Right ventricle myocardium inferior (tissue), 1 donor: ENCODE measurements around the gene PRR30. TPM values are rescaled to one million over a fixed set of nuclear protein-coding genes. Genes with fewer than 3 reads are reported as not detected.
A peak's percentile ranks its signal among the peaks of the same experiment; 100 is the strongest.
"Not testable (repeated sequence)": the region's sequence is repeated elsewhere in the genome, so short reads cannot be mapped to it uniquely, and the experiment has no call there.

ENCODE experiments used
- ATAC-seq: fragments of 200-7000 bp; cut with Tn5 transposase; one replicate; pipeline ENCODE4 v1.9.1; 2020; ENCODE audit warnings: mild to moderate bottlenecking, moderate library complexity
- DNase-seq: peaks from one replicate; pipeline ENCODE4 v3.0.0; 2021; ENCODE audit errors: missing footprints
- intact Hi-C: fragments of 100-400 bp; cut with DNase I; formaldehyde crosslinking; loops from one replicate; pipeline ENCODE4 v1.11.0; 2022
- total RNA-seq: library from RNA; stranded (reverse); fragmentation: NEBNext Ultra II Directional; extraction: Animal tissue kit (Norgen Biotek cat#: 25700); gene quantifications from one replicate; pipeline ENCODE4 v1.2.1, GENCODE V29; 2021
- donor health status: DM: no; HTN: yes; CAD: no; lungs with severe emphysema.

PRR30 gene
- total RNA-seq, 1 donor from 2014 or later = not detected

DNA sequence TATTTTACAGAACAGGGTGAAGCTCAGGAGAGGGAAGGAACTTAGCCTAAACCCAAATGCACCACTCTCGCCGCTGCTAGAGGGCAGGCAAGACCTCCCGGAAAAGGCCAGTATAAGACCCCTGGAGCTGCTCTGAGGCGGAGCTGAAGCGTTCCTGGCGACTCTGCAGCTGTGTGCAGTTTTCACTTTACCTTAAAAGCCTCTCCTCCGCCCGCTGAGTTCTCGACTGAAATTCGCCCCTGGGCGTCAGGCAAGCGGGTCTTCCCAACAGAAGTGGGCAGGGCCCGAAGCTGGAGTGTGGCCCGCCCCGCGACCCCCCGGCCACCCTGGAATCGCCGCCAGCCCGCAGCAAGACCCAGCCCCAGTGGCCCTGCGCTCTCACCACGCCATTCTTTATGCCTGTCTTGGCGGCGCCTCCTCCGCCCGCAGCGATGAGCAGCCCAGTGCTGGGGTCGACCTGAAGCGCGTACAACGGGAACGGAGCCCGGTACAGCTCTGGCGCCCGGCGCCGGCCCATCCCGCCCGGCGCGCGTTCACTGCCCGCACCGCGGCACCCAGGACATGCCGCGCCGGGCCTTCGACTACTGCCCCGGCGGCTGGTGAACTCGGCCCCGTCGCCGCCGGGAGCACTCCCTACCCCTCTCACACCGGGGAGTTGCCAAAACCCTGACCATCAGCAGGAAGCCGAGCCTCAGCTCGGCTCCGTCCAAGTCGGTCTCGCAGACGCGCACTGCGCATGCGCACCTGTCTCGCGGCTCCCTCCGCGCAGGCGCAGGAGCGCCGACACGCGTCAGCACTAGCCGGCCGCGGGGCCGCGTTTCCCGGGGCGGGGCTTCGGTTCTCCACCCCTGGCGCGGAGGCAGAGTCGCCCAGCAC, 5.1 kb downstream of the PRR30 start, which contains the start of gene PREB:
Gene PREB, minus strand, starts transcription at position 732 of the 876 bp plus-strand sequence. Its CDS starts 215 bp downstream, at position 517.
- ATAC-seq (peak; percentile 96), DNase-seq (peak; percentile 99)
- intact Hi-C loops = no loop called here

DNA sequence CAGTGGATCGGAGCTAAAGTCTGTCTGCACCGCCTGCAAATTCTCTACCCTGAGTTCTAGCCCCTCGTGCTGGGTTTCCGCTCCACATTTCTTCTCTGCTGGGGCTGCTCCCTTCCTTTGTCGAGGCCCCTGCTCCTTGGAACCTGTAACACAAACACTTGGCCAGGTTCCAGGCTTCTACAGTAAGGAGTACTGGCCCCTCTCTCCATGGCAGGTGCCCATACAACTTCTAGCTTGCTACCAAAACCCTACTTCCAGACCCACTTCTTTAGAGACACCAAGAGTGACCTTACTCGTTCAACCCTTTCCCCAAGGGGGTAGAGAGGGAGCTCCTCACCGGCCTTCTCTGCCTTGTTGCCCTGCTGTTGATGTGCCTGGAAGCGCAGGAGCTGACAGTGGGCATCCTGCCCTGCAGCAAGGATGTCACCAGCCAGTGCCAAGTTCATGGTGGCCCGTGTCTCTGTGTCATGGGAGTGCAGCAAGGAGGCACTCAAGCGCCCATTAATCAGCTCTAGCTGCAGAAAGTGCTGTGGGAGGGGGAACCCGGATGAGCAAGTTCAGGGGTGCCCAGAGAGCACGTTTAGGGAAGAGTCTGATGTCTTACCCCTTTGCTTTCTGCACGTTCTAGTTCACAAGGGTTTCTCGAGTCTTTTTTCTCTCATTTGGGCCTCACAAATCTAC, 5.9 kb downstream of the PRR30 start:
- peak; percentile 70 for DNase-seq
- intact Hi-C loops = no loop called here
- ATAC-seq = no peak

DNA sequence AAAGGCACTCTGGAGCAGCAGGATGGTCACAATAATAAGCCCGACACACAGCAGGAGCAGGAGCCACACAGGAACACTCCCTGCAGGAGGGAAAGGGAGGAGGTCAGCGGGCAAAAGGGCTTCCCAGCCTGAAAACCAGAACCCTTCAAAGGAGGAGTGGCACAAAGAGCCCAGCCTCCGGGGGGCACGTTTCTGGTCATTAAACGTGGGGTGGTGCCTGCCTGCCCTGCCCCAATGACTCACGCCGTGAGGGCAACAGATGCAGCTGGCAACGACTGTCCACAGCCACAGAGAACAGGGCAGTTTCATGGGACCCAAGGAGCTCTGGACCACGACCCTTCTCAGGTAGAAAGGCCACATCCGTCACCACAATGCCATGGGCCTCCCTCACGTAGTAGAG, 7.8 kb downstream of the PRR30 start:
- DNase-seq (no peak), ATAC-seq (no peak)
- intact Hi-C loops = no loop called here

DNA sequence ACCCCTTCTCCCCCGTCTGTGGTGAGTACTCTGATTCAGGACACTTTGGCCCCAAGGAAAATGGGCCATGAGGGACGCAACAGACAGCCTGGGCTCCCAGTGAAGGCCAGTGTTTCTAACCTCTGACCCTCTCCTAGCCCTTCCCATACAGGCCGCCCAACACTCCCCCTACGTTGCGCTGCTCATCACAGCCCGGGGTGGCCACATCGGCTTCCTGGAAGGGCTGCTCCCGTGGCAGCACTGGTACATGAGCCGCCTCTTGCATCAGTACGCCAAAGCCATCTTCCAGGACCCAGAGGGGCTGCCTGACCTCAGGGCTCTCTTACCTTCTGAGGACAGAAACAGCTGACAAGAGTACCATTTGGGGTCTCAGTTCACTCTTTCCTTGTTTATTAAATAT, 8.8 kb downstream of the PRR30 start:
- DNase-seq (no peak), ATAC-seq (no peak)
- intact Hi-C loops = no loop called here

GRCh38 chr2:27128668-27129571, 10.3 kb downstream of the PRR30 start:
- ATAC-seq (no peak), DNase-seq (no peak)
- intact Hi-C loops = no loop called here

- DNase-seq = no peak
Observed at GRCh38 chr2:27127883-27128667, 11.1 kb downstream of the PRR30 start.

GRCh38 chr2:27126252-27126710, 12.9 kb downstream of the PRR30 start:
- intact Hi-C loops = no loop called here
- ATAC-seq (peak; percentile 23), DNase-seq (no peak)

More at GRCh38 chr2:27127883-27128667, 11.1 kb downstream of the PRR30 start:
- no peak for ATAC-seq
- intact Hi-C loops = no loop called here

DNA sequence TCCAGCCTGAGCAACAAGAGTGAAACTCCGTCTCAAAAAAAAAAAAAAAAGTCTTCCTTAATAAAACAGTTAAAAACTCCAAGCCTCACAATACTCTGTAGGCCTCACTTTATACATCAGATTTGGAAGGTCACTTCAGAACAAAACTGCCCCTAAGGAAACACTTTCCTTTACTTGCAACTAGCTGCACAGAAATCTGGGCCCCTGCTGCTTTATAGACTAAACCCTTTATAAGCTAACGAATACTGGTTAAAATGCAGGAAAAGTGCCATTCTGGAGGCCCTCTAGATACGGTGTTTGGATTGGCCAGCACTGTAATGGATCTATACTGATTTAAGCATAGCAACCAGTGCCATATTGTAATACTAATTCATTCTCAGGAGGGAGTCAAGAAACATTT, 14.1 kb downstream of the PRR30 start:
- intact Hi-C loops = no loop called here
- DNase-seq (no peak), ATAC-seq (no peak)

- intact Hi-C loops = no loop called here
- ATAC-seq (peak; percentile 88), DNase-seq (peak; percentile 90)
Observed at GRCh38 chr2:27123302-27124150, 15.7 kb downstream of the PRR30 start, which contains the start of gene ABHD1. ABHD1 (plus strand) TSS chr2:27123815; CDS start chr2:27123949, 134 bp downstream.

- intact Hi-C loops = no loop called here
- no peak for ATAC-seq
- DNase-seq = no peak
Observed at GRCh38 chr2:27122791-27123190, 16.4 kb downstream of the PRR30 start.

- DNase-seq = no peak
- intact Hi-C loops = no loop called here
- ATAC-seq = no peak
Observed at GRCh38 chr2:27121906-27122305, 17.3 kb downstream of the PRR30 start.

DNA sequence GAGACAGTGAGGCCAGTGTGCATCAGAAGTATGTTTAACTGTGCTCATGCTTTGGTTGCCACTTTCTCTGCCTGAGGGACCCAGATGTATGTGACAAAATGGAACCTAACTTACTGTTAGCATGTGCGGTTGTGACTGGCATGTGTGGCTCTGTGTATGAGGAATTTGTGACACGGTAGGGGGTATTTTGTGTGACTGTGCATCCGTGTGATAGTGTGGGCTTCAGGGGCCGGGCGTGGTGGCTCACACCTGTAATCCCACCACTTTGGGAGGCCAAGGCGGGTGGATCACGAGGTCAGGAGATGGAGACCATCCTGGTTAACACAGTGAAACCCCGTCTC, 19.9 kb downstream of the PRR30 start:
- intact Hi-C loops, ATAC-seq: not testable (repeated sequence)

DNA sequence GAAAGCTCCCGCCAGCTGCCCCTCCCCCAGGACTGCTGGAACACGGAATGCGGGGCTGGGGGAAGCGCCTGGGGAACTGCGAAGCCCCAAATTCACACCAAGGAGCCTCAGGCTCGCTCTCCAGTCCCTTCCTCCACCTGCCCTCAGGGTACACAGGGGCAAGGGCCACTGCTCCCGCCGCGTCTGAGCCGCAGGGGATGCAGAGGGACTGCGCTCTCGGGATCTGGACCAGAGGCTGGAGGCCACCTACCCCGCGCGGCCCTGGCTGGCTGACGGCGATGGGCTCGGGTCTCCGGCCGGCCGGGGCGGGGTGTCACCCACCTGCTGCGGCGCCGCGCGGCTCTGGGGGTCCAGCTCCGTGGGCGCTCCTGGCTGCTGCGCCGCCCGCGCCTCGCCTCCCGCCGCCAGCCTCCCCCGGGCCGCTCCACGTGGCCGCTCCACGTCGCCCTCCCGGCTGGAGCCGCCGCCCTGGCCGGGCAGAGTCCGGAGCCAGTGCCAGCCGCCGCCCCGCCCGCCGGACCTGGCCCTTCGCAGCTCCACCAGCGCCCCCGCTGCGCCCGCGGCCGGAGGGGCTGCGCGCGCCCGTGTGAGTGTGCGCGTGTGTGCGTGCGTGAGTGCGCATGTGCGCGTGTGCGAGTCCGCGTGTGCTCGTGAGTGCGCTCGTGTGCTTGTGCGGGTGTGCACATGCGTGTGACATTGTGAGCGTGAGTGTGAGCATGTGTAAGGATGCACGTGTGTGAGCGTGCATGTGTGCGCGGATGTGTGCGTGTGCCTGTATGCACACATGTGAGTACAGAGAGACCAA, 20.5 kb downstream of the PRR30 start, which contains the start of gene CGREF1:
Gene CGREF1, minus strand, starts transcription at position 604 of the 805 bp plus-strand sequence. CDS start 14,762 bp downstream, outside the sequence.
- intact Hi-C loops = no loop called here
- ATAC-seq = no peak
- DNase-seq = no peak

More for the DNA sequence above, 19.9 kb downstream of the PRR30 start:
- not testable (repeated sequence) for DNase-seq

DNA sequence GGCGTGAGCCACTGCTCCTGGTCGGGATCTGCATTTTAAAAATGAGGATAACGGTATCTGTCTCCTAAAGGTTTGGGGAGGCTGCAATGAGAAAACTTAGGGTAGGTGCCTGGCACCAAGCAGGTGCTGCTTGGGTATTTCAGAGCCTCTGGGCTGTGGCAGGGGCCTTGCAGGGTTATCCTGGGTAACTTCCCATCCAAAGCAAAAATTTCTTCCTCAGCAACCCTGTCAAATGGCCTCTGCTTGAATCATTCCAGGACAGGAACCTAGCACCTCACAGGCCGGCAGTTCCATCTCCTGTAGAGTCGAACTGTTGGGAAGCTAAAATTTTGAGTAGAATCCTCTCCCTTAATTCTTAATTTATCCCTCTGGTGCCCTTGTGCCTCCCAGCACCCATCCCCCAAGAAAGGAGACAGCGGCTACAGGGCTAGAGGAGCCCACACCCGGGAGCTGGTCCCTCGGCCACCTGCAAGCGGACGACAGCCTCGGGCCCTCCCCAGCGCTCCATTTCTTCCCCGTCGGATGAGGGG, 21.1 kb downstream of the PRR30 start:
- intact Hi-C loops = no loop called here
- ATAC-seq (no peak), DNase-seq (no peak)

DNA sequence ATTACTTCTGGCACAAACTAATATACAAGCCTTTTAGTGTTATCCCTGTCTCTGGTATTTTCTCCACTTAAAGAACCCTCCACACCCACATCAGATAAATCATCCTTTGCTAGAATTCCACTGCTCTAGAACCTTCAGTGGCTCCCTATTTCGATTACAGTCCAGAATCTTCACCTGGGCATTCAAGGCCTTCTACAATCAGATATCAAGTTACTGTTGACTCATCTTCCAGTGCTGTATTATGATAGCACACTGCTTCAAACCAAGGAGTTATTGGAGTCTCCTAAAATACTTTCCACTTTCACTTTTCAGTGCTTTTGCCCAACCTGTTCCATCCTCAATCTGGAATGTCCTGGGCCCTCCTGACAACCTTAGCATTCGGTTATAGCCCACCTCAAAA, 23.7 kb downstream of the PRR30 start:
- ATAC-seq (no peak), DNase-seq (no peak)
- intact Hi-C loops = no loop called here
